OCI-LY7 (cell line): Measurements from ENCODE around the gene REV3L. TPM values are rescaled to one million over a fixed set of nuclear protein-coding genes. Genes with fewer than 3 reads are reported as not detected.
A peak's percentile ranks its signal among the peaks of the same experiment; 100 is the strongest.

Experiments used
- BruUV-seq: library from RNA; stranded (reverse); fragments of 400-500 nt; replicated peaks from 2 replicates; lab custom pipeline; 2021; lab: Mats Ljungman, UMichigan
- CTCF ChIA-PET: fragments of 300-600 bp; sonication (Branson Sonifier 250); formaldehyde crosslinking; loops from one replicate; lab custom pipeline; 2022; ENCODE audit warnings: antibody characterized with exemption; ENCODE audit not compliant: unreplicated experiment; lab: Charles Lee
- POLR2A ChIA-PET: fragments of 300-600 bp; sonication (Branson Sonifier 250); formaldehyde crosslinking; loops from one replicate; lab custom pipeline; 2022; ENCODE audit warnings: antibody characterized with exemption; lab: Charles Lee
- DNase-seq: peaks from one replicate; pipeline ENCODE4 v3.0.0-alpha.2; 2015; ENCODE audit warnings: low spot score
- H2AFZ ChIP-seq: fragments of 200-600 bp; sonication (generic), shearing (Covaris generic); 2 replicates; pipeline ENCODE4 v1.6.1; 2014; ENCODE audit warnings: mild to moderate bottlenecking, antibody characterized with exemption, low read length, moderate library complexity
- H3K27ac ChIP-seq: fragments of 200-600 bp; sonication (generic); 2 replicates; pipeline ENCODE4 v1.5.1; 2014; ENCODE audit warnings: mixed run types, low read depth, mild to moderate bottlenecking, moderate library complexity, low read length, inconsistent platforms; ENCODE audit not compliant: poor library complexity, severe bottlenecking
- H3K36me3 ChIP-seq: fragments of 200-600 bp; sonication (generic); 2 replicates; pipeline ENCODE4 v1.6.1; 2014; ENCODE audit warnings: mild to moderate bottlenecking, antibody characterized with exemption, low read length, moderate library complexity, mixed read lengths; ENCODE audit not compliant: insufficient read depth
- H3K4me1 ChIP-seq: fragments of 200-600 bp; sonication (generic); 2 replicates; pipeline ENCODE4 v1.5.1; 2014; ENCODE audit warnings: mild to moderate bottlenecking, low read length; ENCODE audit not compliant: insufficient read depth, poor library complexity, severe bottlenecking
- H3K4me2 ChIP-seq: fragments of 200-600 bp; sonication (generic); 2 replicates; pipeline ENCODE4 v1.6.1; 2014; ENCODE audit warnings: mild to moderate bottlenecking, low read length
- H3K4me3 ChIP-seq: fragments of 200-600 bp; sonication (generic); 2 replicates; pipeline ENCODE4 v1.5.1; 2014; ENCODE audit warnings: mild to moderate bottlenecking, low read depth, low read length; ENCODE audit not compliant: poor library complexity, severe bottlenecking
- H3K79me2 ChIP-seq: fragments of 200-600 bp; sonication (generic); 2 replicates; pipeline ENCODE4 v1.6.1; 2016; ENCODE audit warnings: low read depth, mild to moderate bottlenecking, low read length, moderate library complexity, mixed read lengths; ENCODE audit not compliant: insufficient read depth
- H3K9me2 ChIP-seq: fragments of 200-600 bp; sonication (generic); 2 replicates; pipeline ENCODE4 v1.6.1; 2016; ENCODE audit warnings: mild to moderate bottlenecking, low read length, mixed read lengths; ENCODE audit not compliant: insufficient read depth
- H3K9me3 ChIP-seq: fragments of 200-600 bp; sonication (generic); 2 replicates; pipeline ENCODE4 v1.6.1; 2014; ENCODE audit warnings: mild to moderate bottlenecking, mixed run types, low read length, mixed read lengths
- H4K20me1 ChIP-seq: fragments of 200-600 bp; sonication (generic); 2 replicates; pipeline ENCODE4 v1.6.1; 2014; ENCODE audit warnings: mild to moderate bottlenecking, antibody characterized with exemption, low read length, moderate library complexity, mixed read lengths; ENCODE audit not compliant: insufficient read depth
- CTCF ChIP-seq: fragments of 200-600 bp; sonication (generic); conservative IDR thresholded peaks from 2 replicates; pipeline ENCODE4 v1.5.1; 2014; ENCODE audit warnings: mild to moderate bottlenecking, antibody characterized with exemption, low read length, moderate library complexity, mixed read lengths
- EZH2phosphoT487 ChIP-seq: fragments of 200-600 bp; sonication (generic); IDR thresholded peaks from 2 replicates; pipeline ENCODE4 v1.6.1; 2018; ENCODE audit warnings: low read depth, borderline replicate concordance, mild to moderate bottlenecking, mixed run types, antibody characterized with exemption, low read length, moderate library complexity, mixed read lengths
- intact Hi-C: fragments of 100-400 bp; cut with micrococcal nuclease; formaldehyde crosslinking; loops from one replicate; pipeline ENCODE4 v1.10.0; 2022; ENCODE audit not compliant: unreplicated experiment
- total RNA-seq, 2 experiments: library from RNA; depleted of rRNA in 1 of 2; stranded (reverse); fragments of >200 nt in 1 of 2; shearing (Covaris generic) in 1 of 2; gene quantifications; 2 replicates each; pipeline ENCODE4 v1.2.3, GENCODE V29; 2014 to 2022

Gene REV3L
- total RNA-seq, 2 experiments from 2014 or later: 24.8 to 33.4 TPM

GRCh38 chr6:111429571-111429970, 53.4 kb downstream of the REV3L start:
- Histone ChIP-seq H3K4me2 (no peak overlapping the region), H3K4me1 (peaks cover 7% of the 10 kb centered on the region), H3K36me3 (peaks cover 17% of the 10 kb centered on the region), H3K4me3 (no peak overlapping the region), H3K9me2 (no peaks in the 10 kb centered on the region), H3K27ac (no peak overlapping the region), H4K20me1 (peaks cover 12% of the 10 kb centered on the region; the same call in 1 of the 2 replicates), H3K9me3 (peaks cover 32% of the 10 kb centered on the region), H3K79me2 (peaks cover 97% of the 10 kb centered on the region), H2AFZ (no peak overlapping the region)
- TF ChIP-seq EZH2phosphoT487: no peak
- no peak for TF ChIP-seq CTCF
- intact Hi-C loops: no loop called here
- CTCF ChIA-PET: no interaction called here
- POLR2A ChIA-PET: no interaction called here
- BruUV-seq: no TSS peak
- no peak for DNase-seq

DNA sequence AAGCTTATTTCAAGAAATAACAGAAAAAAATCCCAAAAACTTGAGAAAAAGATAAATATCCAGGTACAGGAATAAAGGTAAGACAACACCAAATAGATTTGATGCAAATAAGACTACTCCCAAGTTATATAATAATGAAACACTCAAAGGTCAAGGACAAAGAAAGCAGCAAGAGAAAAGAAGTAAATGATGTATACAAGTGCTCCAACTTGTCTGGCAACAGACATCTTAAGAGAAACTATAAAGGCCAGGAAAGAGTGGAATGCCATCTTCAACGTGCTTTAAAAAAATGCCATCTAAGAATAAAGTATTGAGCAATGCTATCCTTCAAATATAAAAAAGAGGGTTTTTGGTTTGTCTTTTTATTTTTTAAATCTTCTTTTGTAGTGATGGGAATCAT, 54.2 kb downstream of the REV3L start:
- no peak overlapping the region for H3K4me3 ChIP-seq
- CTCF ChIA-PET: no interaction called here
- no TSS peak for BruUV-seq
- peaks cover 97% of the 10 kb centered on the region for H3K79me2 ChIP-seq
- H3K36me3 ChIP-seq: peaks cover 17% of the 10 kb centered on the region
- peaks cover 7% of the 10 kb centered on the region for H3K4me1 ChIP-seq
- H4K20me1 ChIP-seq: peaks cover 15% of the 10 kb centered on the region; the same call in 1 of the 2 replicates
- H3K4me2 ChIP-seq: no peak overlapping the region
- H2AFZ ChIP-seq: no peak overlapping the region
- no peak for DNase-seq
- POLR2A ChIA-PET: no interaction called here
- peaks cover 30% of the 10 kb centered on the region for H3K9me3 ChIP-seq
- H3K9me2 ChIP-seq: no peaks in the 10 kb centered on the region
- no peak for TF ChIP-seq EZH2phosphoT487
- TF ChIP-seq CTCF: no peak
- intact Hi-C loops: no loop called here
- H3K27ac ChIP-seq: no peak overlapping the region

- TF ChIP-seq EZH2phosphoT487 (no peak), CTCF (no peak)
- BruUV-seq: no TSS peak
- intact Hi-C loops: no loop called here
- peaks cover 16% of the 10 kb centered on the region for H3K4me1 ChIP-seq
- H3K36me3 ChIP-seq: peaks cover 17% of the 10 kb centered on the region
- peaks cover 97% of the 10 kb centered on the region for H3K79me2 ChIP-seq
- peaks cover 26% of the 10 kb centered on the region for H3K9me3 ChIP-seq
- no peaks in the 10 kb centered on the region for H3K9me2 ChIP-seq
- no peak overlapping the region for H2AFZ ChIP-seq
- H3K27ac ChIP-seq: no peak overlapping the region
- peak overlapping the region; percentile 24 for H3K4me2 ChIP-seq
- DNase-seq: peak; percentile 7
- CTCF ChIA-PET: no interaction called here
- POLR2A ChIA-PET: interaction anchor here (0.7 kb wide), 1 partner anchor 431 kb away, joined by 5 read pairs; no protein-coding TSS in a partner anchor
- H4K20me1 ChIP-seq: peaks cover 19% of the 10 kb centered on the region; the same call in 1 of the 2 replicates
- no peak overlapping the region for H3K4me3 ChIP-seq
Measured at GRCh38 chr6:111427341-111428116, 55.5 kb downstream of the REV3L start.
